Stimulated activated CD4-positive, alpha-beta T cell treated with anti-CD3 and anti-CD28 coated beads, Interleukin-2, amount 100 ng/mL, for 24 hours (primary cell): ENCODE results near the gene MAP4K4.
"Not testable (repeated sequence)": the region's sequence is repeated elsewhere in the genome, so short reads cannot be mapped to it uniquely, and the experiment has no call there.

Experiments
- DNase-seq, 2 donors: peaks; one replicate each; pipeline ENCODE4 v3.0.0-alpha.2; 2020

MAP4K4 gene

GRCh38 chr2:101883860-101884259 is 186.4 kb downstream of the MAP4K4 start:
- DNase-seq = peak; percentile 34 to 51

- no peak for DNase-seq
Observed at GRCh38 chr2:101884423-101884822, 186.9 kb downstream of the MAP4K4 start.

- no peak for DNase-seq
Observed at GRCh38 chr2:101887328-101887727, 189.8 kb downstream of the MAP4K4 start.

GRCh38 chr2:101889460-101890098 is 192.1 kb downstream of the MAP4K4 start:
- DNase-seq = no peak

GRCh38 chr2:101892377-101892776 is 194.9 kb downstream of the MAP4K4 start:
- no peak for DNase-seq

GRCh38 chr2:101893681-101894381 is 196.3 kb downstream of the MAP4K4 start:
- no peak for DNase-seq

- no peak for DNase-seq
Observed at GRCh38 chr2:101895039-101895438, 197.5 kb downstream of the MAP4K4 start.

- DNase-seq = no peak
Observed at GRCh38 chr2:101895819-101896322, 198.4 kb downstream of the MAP4K4 start.

GRCh38 chr2:101897301-101897700 is 199.8 kb downstream of the MAP4K4 start:
- DNase-seq = no peak

GRCh38 chr2:101899265-101899664 is 201.8 kb downstream of the MAP4K4 start:
- DNase-seq = no peak

GRCh38 chr2:101899871-101900270 is 202.4 kb downstream of the MAP4K4 start:
- DNase-seq = no peak

- peak; percentile 65 for DNase-seq
Observed at GRCh38 chr2:101900375-101900774, 202.9 kb downstream of the MAP4K4 start.

- no peak for DNase-seq
Observed at GRCh38 chr2:101901241-101901640, 203.7 kb downstream of the MAP4K4 start.

GRCh38 chr2:101902169-101902568 is 204.7 kb downstream of the MAP4K4 start:
- DNase-seq = no peak

- DNase-seq = no peak
Observed at GRCh38 chr2:101904916-101905315, 207.4 kb downstream of the MAP4K4 start.

- DNase-seq = no peak
Observed at GRCh38 chr2:101905746-101906336, 208.3 kb downstream of the MAP4K4 start.

GRCh38 chr2:101909760-101910159 is 212.3 kb downstream of the MAP4K4 start:
- DNase-seq = no peak

- peak in 1 of 2 donors; percentile 36 for DNase-seq
Observed at GRCh38 chr2:101912545-101912944, 215.0 kb downstream of the MAP4K4 start.

GRCh38 chr2:101921319-101921952 is 223.9 kb downstream of the MAP4K4 start:
- no peak for DNase-seq

- DNase-seq = no peak
Observed at GRCh38 chr2:101921953-101922325, 224.4 kb downstream of the MAP4K4 start.

- not testable (repeated sequence) for DNase-seq
Observed at GRCh38 chr2:101924311-101924710, 226.8 kb downstream of the MAP4K4 start.

GRCh38 chr2:101930019-101930418 is 232.5 kb downstream of the MAP4K4 start:
- DNase-seq = no peak

GRCh38 chr2:101930847-101931246 is 233.3 kb downstream of the MAP4K4 start:
- DNase-seq = no peak

- no peak for DNase-seq
Observed at GRCh38 chr2:101931402-101931801, 233.9 kb downstream of the MAP4K4 start.
